ENCODE measurements around the gene HCFC1.
"Not testable (repeated sequence)": the region's sequence is repeated elsewhere in the genome, so short reads cannot be mapped to it uniquely, and the experiment has no call there.

HCFC1 gene

GRCh38 chrX:154008521-154008920, 36.9 kb upstream of the HCFC1 start:
- no peak for DNase-seq (ENCODE audit: low read depth in 3 of 3)

- no peak for DNase-seq (ENCODE audit: low read depth in 3 of 3)
Observed at GRCh38 chrX:154006947-154007346, 35.3 kb upstream of the HCFC1 start.

GRCh38 chrX:154004315-154004714, 32.7 kb upstream of the HCFC1 start:
- no peak for DNase-seq (ENCODE audit: low read depth in 3 of 3)

- no peak for DNase-seq (ENCODE audit: low read depth in 3 of 3)
Observed at GRCh38 chrX:154002215-154002719, 30.6 kb upstream of the HCFC1 start.

GRCh38 chrX:154000051-154000450, 28.4 kb upstream of the HCFC1 start:
- no peak for DNase-seq (ENCODE audit: low read depth in 3 of 3)

- DNase-seq (ENCODE audit: low read depth in 3 of 3): no peak
Observed at GRCh38 chrX:153999359-154000037, 27.9 kb upstream of the HCFC1 start.

- DNase-seq (ENCODE audit: low read depth in 3 of 3): no peak
Observed at GRCh38 chrX:153995504-153995903, 23.9 kb upstream of the HCFC1 start.

GRCh38 chrX:153994398-153994797, 22.8 kb upstream of the HCFC1 start:
- DNase-seq (ENCODE audit: low read depth in 3 of 3): not testable (repeated sequence)

- no peak for DNase-seq (ENCODE audit: low read depth in 3 of 3)
Observed at GRCh38 chrX:153993978-153994377, 22.4 kb upstream of the HCFC1 start.

- DNase-seq (ENCODE audit: low read depth in 3 of 3): no peak
Observed at GRCh38 chrX:153993079-153993478, 21.5 kb upstream of the HCFC1 start.

GRCh38 chrX:153992180-153992579, 20.6 kb upstream of the HCFC1 start:
- DNase-seq (ENCODE audit: low read depth in 3 of 3): no peak

GRCh38 chrX:153991013-153991580, 19.5 kb upstream of the HCFC1 start:
- DNase-seq (ENCODE audit: low read depth in 3 of 3): no peak

GRCh38 chrX:153989973-153990655, 18.5 kb upstream of the HCFC1 start:
- DNase-seq (ENCODE audit: low read depth in 3 of 3): no peak

GRCh38 chrX:153988493-153988892, 16.9 kb upstream of the HCFC1 start:
- no peak for DNase-seq (ENCODE audit: low read depth in 3 of 3)

GRCh38 chrX:153984351-153985178, 12.9 kb upstream of the HCFC1 start:
- DNase-seq (ENCODE audit: low read depth in 3 of 3): peak in 1 of 3 experiments; percentile 57

GRCh38 chrX:153983321-153983801, 11.7 kb upstream of the HCFC1 start:
- DNase-seq (ENCODE audit: low read depth in 3 of 3): no peak

- peak in 1 of 3 experiments; percentile 75 for DNase-seq (ENCODE audit: low read depth in 3 of 3)
Observed at GRCh38 chrX:153981771-153982533, 10.3 kb upstream of the HCFC1 start.

- no peak for DNase-seq (ENCODE audit: low read depth in 3 of 3)
Observed at GRCh38 chrX:153981231-153981630, 9.6 kb upstream of the HCFC1 start.

GRCh38 chrX:153980394-153980793, 8.8 kb upstream of the HCFC1 start:
- not testable (repeated sequence) for DNase-seq (ENCODE audit: low read depth in 3 of 3)

- no peak for DNase-seq (ENCODE audit: low read depth in 3 of 3)
Observed at GRCh38 chrX:153974726-153975286, 3.2 kb upstream of the HCFC1 start.
